GM23248 (cell line): Measurements from ENCODE around the gene CIROP.

ENCODE experiments used
- EZH2 ChIP-seq: fragments of 200-600 bp; sonication (generic); IDR thresholded peaks from 2 replicates; pipeline ENCODE4 v1.6.1; 2018; ENCODE audit warnings: antibody characterized with exemption, mild to moderate bottlenecking; ENCODE audit not compliant: insufficient read depth, poor library complexity, severe bottlenecking
- EZH2phosphoT487 ChIP-seq: fragments of 200-600 bp; sonication (generic); IDR thresholded peaks from 2 replicates; pipeline ENCODE4 v1.6.1; 2018; ENCODE audit warnings: antibody characterized with exemption, moderate library complexity, mild to moderate bottlenecking, low read depth; ENCODE audit not compliant: insufficient read depth

DNA sequence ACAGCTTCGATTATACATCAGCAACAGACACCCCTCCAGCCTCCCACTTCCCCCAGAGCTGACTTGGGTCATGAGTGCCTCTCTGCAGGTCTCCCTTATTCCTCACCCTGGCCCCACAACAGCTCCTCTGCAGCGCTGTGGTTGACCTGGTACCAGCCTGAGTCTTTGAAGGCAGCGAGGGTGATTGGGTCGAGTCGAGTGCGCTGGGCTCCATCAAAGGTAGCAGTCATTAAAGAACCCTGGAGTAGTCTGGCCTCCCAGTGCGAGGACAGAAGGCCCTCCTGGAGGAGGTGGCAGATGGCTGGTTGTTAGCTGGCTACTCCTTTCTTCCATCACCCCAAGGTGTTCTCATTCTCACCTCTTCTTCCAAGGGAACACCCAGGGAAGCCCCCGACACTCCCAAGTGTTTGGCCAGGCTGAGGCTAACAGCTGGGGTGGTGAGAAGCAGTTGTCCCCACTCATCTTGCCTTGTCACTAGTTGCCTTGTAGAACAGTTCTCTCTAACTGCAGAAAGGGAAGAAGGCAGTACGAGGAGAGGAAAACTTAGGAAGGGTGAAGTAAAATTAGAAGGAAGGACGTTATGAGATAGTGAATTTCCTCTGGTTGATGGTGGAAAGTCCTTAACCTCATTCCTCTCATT lies 2.7 kb downstream of the CIROP start:
- TF ChIP-seq EZH2 (no peak), EZH2phosphoT487 (no peak)
